NCI-H1930 (cell line): ENCODE measurements around the gene POLN.

ENCODE experiments used
- DNase-seq, 2 experiments: peaks; one replicate each; lab custom pipeline; 2025; lab: John Stamatoyannopoulos, UW

The POLN gene

GRCh38 chr4:2105559-2105958, 136.4 kb downstream of the POLN start:
- no peak for DNase-seq

GRCh38 chr4:2104556-2105345, 137.2 kb downstream of the POLN start:
- DNase-seq, result no peak

GRCh38 chr4:2103843-2104547, 137.9 kb downstream of the POLN start:
- DNase-seq, result no peak

- no peak for DNase-seq
Observed at GRCh38 chr4:2103127-2103842, 138.6 kb downstream of the POLN start.

- DNase-seq, result no peak
Observed at GRCh38 chr4:2102045-2102883, 139.7 kb downstream of the POLN start.

GRCh38 chr4:2101346-2102044, 140.4 kb downstream of the POLN start:
- DNase-seq, result no peak

- DNase-seq, result no peak
Observed at GRCh38 chr4:2096073-2096609, 145.8 kb downstream of the POLN start.

- no peak for DNase-seq
Observed at GRCh38 chr4:2095236-2096072, 146.5 kb downstream of the POLN start.

- DNase-seq, result no peak
Observed at GRCh38 chr4:2094545-2094944, 147.4 kb downstream of the POLN start.

GRCh38 chr4:2093265-2093664, 148.7 kb downstream of the POLN start:
- no peak for DNase-seq

GRCh38 chr4:2092669-2093053, 149.3 kb downstream of the POLN start:
- no peak for DNase-seq

- no peak for DNase-seq
Observed at GRCh38 chr4:2091990-2092668, 149.8 kb downstream of the POLN start.

- DNase-seq, result no peak
Observed at GRCh38 chr4:2090642-2091041, 151.3 kb downstream of the POLN start.

GRCh38 chr4:2089222-2089621, 152.7 kb downstream of the POLN start:
- DNase-seq, result no peak

GRCh38 chr4:2087170-2087569, 154.8 kb downstream of the POLN start:
- no peak for DNase-seq

GRCh38 chr4:2085496-2085901, 156.4 kb downstream of the POLN start:
- no peak for DNase-seq

GRCh38 chr4:2084316-2084715, 157.6 kb downstream of the POLN start:
- no peak for DNase-seq

GRCh38 chr4:2083826-2084160, 158.1 kb downstream of the POLN start:
- no peak for DNase-seq

GRCh38 chr4:2083116-2083825, 158.7 kb downstream of the POLN start:
- DNase-seq, result no peak
